Spleen (tissue), 7 donors: ENCODE results near the gene ENTPD2.

ENCODE experiments used
- POLR2AphosphoS5 ChIP-seq, 3 donors: sonication (generic); formaldehyde crosslinking; IDR thresholded peaks; one replicate each; pipeline ENCODE4 v1.5.1; 2017; ENCODE audit warnings: antibody characterized with exemption in 3 of 3
- TF ChIP-seq, protein P1 (sequence below), 11 experiments: fragments of 200-600 bp in 7 of 11; fragments of 450-650 bp in 4 of 11; sonication (generic) in 4 of 11; IDR thresholded peaks in 8 of 11; conservative IDR thresholded peaks in 3 of 11; 1 replicate in 7 of 11; 2 replicates in 4 of 11; pipeline versions ENCODE4 v1.4.0 to v1.8.0; 2016 to 2021; ENCODE audit warnings: antibody characterized with exemption in 11 of 11, inconsistent platforms in 4 of 11, mild to moderate bottlenecking in 1 of 11
- donor health status: DM: no; HTN: no; CAD: no; lungs with moderate emphysema.
- donor health status: DM: no; HTN: no; CAD: no.
- donor health status: DM: no; HTN: no; CAD: no.

- TF ChIP-seq, protein P1, sequence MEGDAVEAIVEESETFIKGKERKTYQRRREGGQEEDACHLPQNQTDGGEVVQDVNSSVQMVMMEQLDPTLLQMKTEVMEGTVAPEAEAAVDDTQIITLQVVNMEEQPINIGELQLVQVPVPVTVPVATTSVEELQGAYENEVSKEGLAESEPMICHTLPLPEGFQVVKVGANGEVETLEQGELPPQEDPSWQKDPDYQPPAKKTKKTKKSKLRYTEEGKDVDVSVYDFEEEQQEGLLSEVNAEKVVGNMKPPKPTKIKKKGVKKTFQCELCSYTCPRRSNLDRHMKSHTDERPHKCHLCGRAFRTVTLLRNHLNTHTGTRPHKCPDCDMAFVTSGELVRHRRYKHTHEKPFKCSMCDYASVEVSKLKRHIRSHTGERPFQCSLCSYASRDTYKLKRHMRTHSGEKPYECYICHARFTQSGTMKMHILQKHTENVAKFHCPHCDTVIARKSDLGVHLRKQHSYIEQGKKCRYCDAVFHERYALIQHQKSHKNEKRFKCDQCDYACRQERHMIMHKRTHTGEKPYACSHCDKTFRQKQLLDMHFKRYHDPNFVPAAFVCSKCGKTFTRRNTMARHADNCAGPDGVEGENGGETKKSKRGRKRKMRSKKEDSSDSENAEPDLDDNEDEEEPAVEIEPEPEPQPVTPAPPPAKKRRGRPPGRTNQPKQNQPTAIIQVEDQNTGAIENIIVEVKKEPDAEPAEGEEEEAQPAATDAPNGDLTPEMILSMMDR (IDR thresholded peaks at IDR 0.05 in 8 of 11, conservative IDR thresholded peaks at IDR 0.05 in 3 of 11): no peak
- TF ChIP-seq POLR2AphosphoS5 (IDR thresholded peaks at IDR 0.05): peak in 1 of 3 donors; percentile 22
Measured at GRCh38 chr9:137025517-137025966, 28.3 kb downstream of the ENTPD2 start.
